Measurements from ENCODE around the gene IL27RA.

- TF ChIP-seq POLR2AphosphoS5 (IDR thresholded peaks at IDR 0.05), result no peak
- TF ChIP-seq CTCF (IDR thresholded peaks at IDR 0.05 in 8 of 11, conservative IDR thresholded peaks at IDR 0.05 in 3 of 11), result no peak
Observed at GRCh38 chr19:14035706-14036105, 4.1 kb downstream of the IL27RA start.
